ENCODE results near the gene CDHR2.
"Not testable (repeated sequence)": the region's sequence is repeated elsewhere in the genome, so short reads cannot be mapped to it uniquely, and the experiment has no call there.

CDHR2 gene

DNA sequence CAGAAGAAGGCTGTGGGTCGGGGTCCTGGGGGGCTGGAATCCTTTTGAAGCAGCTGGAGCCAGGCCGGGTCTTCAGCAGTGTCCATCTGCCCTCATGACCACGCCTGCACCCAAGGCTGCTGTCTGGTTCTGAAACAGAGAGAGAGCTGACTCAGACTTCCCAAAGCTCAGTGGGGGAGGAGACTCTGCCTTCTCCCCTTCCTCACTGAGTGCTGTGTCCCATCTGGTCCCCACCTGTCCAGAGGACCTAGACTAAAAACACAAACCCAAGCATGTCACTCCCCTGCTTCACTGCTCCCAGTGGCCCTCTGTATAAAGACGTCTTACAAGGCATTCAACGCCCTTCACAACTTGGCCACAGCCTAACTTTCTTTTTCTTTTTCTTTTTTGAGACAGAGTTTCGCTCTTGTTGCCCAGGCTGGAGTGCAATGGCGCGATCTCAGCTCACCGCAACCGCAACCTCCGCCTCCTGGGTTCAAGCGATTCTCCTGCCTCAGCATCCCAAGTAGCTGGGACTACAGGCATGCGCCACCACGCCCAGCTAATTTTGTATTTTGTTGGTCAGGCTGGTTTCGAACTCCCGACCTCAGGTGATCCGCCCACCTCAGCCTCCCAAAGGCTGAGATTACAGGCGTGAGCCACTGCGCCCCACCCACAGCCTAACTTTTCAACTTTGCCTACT lies 50.7 kb downstream of the CDHR2 start:
- DNase-seq = not testable (repeated sequence)

DNA sequence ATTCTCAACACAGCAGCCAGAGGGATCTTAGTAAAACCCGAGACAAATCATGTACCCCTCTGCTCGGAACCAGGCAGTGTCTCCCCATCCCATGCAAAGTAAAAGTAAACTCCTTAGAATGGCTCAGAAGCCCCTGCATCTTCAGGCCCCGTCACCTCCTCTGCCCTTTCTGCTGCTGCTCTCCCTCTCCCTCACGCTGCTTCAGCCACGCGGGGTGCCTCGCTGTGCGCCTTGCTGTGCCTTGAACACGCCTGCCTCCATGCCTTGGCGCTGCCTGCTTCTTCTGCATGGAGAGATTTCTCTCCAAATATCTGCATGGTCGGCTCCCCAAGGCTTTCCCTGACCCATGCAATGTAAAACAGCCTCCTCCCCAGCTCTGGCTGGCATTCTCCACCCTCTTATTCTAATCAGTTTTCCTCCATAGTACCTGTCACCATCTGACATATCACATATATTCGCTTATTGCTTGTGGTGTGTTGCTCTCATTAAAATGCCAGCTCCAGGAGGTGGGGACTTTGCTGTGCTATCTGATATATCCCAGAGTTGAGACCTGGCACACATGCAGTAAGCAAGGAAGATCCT lies 52.9 kb downstream of the CDHR2 start:
- DNase-seq = no peak

DNA sequence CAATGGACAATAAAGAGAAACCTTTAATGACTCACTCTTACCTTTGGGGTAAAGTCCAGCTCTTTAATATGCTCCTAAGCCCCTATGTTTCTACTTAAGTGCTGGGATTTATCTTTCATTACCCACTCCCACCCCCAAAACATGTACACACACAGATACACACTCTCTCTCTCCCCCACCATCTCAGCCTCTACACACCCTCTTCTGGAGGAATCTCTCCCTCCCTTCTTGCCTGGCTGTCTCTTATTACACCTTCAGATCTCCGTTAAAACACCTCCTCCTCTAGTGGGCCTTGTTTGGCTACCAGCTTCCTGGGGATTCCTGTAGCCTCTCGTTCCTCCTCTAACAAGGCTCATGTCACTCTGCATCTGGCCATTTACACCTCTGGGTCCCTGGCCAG lies 53.9 kb downstream of the CDHR2 start:
- DNase-seq = no peak

DNA sequence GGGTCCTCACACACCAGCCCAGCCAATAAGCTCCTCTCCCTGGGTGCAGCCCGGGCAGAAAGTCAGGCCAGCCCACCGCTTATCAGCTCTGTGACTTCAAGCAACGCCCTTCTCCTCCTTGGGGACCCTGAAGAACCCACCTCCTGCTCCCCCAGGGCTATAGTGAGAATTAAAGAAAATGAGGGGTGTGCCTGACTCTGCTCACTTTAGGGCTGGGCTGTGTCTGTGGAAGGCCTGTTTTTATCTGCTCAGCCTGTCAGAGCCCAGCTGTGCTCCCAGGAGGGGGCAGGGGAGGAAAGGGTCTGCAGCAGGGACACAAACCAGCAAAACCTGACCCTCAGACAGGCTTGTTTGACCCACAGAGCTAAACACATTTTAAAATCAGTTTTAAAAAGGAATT lies 56.9 kb downstream of the CDHR2 start:
- no peak for DNase-seq

DNA sequence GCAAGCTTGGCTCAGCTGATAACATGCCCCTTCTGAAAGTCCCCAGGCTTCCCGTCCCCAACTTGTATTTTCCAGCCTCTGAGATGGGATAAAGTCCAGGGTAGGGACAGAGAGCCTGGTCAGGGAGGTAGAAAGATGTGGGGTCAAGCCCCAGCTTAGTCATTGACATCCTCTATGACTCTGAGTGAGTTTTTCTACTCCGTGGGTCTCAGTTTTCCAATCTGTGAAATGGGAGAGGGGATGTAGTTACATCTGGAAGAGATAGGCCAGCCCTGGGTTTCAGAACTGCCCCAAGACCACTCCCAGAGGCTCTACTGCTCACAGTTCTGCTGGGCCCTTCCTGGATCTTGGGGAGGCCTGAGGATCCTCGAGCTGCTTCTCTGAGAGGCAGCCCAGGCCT lies 57.7 kb downstream of the CDHR2 start:
- DNase-seq = no peak

DNA sequence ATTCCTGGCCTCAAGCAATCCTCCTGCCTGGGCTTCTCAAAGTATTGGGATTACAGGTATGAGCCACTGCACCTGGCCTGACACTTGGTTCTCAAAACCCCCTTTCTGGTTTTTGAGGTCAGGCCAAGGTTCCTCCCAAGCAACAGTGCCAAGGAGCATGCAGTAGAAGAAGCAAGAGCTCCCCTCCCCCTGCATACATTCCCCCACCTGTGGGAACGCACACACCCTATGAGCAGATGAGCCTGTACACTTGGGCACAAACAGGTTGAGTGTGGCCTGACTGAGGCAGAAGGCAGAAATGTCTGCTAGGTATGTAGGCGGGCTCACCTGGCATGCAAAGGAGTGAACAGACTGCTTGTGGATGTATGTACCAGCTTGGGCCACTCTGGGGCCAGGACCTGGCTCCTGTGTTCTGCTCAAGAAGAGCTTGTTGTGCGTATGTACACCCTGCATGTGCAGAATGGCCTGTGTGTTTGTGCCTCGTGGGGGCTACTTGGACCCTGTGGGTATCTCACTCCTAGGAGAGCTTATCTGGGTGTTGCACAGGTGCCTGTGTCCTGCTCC lies 59.1 kb downstream of the CDHR2 start:
- DNase-seq = no peak

DNA sequence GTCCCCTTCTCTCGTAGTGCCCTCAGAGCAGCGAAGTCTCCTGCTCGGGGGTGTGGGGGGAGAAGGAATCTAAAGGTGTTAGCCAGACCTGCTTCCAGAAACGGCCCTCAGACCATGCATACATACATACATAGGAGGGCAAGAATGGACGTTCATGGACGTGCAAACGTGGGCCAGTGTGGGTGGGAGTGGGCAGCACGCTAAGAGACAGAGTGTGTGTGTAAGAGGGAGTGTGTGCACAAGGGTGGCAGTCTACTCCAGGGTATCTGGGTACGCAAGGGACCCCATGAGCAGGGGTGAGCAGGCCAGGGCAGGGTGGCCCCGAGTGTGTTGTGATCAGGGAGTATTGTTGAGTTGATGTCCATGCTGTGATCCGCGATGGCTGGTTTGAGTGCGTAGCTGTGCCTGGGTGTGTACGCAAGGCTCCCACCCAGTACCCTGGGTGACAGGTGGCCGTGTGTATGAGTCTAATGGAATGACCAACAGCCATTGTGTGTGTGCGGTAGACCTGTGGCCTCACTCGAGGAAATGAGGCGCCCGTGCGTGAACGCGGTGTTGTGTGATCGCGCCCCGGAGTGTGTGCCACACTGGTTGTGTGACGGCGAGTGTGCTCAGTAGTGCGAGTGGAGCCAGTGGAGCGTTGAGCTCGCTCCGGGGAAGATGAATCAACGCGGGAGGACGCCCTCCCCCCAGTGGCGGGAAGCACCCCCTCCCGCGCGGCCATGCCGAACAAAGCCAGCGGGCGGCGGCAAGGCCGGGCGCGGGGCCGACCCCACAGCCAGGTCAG lies 60.0 kb downstream of the CDHR2 start:
- DNase-seq = no peak

DNA sequence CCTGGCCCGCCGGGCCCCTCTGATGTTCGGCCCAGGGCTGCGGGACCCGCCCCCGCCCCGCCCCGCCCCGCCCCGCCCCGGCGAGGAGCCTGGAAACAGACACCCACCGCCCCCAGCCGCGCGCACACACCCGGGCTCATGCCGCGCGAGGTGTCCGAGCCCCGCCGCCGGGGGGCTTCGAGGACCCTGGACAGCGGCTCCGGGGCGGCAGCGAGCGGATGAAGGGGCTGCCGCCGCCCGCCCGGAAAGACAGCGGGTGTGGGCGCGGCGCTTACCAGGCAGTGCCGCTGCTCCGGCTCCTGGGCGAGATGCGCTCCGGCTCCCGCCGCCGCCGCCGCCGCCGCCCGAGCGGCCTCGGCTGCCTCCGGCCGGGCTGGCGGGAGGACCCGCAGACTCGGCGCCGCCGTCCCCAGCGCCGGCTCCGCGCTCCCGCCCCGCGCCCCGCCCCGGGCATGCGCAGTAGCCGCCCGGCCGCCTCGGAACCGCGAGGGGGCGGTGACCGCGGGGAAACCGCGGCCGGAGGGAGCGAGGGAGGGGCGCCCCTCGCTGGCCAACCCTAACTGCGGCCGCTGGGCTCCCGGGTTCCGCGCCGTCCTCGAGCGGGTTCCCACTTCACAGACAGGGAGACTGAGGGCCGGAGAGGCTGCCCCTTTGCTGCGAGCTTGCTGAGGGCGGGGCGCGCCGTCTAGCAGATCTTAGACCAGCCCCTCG lies 60.7 kb downstream of the CDHR2 start, which contains the start of gene GPRIN1:
TSS of gene GPRIN1 (minus strand) at position 433 of the 711 bp plus-strand sequence. CDS start 10,322 bp downstream, outside the sequence.
- DNase-seq = peak; percentile 28

DNA sequence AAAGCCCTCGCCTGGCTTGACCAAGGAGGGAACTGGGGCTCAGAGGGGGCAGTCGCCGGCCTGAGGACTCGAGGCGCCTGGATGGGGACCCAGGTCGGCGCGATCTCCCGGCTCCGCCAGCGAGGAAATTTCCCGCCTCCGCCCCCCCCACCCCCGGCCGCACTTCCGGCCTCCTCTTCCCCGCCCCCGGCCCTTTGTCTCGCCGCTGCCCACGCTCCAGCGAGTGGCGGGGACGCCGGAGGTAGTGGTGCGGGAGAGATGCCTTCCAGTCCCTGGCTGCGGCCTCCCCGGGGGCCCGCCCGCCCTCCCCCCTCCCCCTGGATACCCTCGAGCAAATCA lies 61.3 kb downstream of the CDHR2 start:
- no peak for DNase-seq

DNA sequence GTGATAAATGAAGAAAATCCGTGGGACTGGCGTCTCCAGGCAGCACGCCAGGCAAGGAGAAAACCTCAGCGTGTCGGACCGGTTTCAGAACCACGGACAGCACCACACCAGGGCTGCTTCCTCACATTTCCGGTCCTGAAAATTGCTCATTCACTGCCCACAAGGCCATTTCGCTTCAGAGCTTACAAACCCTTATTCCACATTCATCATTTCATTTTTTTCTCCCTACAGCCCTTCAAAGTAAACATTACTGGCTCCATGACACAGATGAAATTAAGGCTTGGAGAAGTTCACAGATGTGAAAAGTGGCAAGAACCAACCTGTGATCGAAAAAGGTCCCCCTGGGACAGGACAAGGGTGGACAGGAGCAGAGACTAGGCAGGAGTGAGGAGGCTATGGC lies 62.3 kb downstream of the CDHR2 start:
- DNase-seq = no peak

DNA sequence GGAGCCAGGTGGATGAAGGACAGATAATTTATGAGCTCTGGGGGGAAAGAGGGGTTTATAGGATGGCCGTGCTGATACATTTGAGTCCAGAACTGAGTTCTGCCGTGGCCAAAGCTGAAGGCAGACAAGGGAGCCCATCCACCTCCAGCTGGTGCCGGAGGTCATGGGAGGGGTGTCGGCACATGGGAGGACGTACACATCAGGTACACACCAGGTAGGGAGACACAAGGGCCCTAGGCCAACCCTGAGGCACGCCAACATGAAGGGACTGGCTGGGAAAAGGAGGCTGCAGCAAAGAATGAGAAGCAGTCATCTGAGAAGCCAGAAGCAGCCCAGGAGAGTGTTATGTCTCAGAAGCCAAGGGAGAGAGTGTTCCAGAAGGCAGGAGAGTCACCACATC lies 62.9 kb downstream of the CDHR2 start:
- no peak for DNase-seq

DNA sequence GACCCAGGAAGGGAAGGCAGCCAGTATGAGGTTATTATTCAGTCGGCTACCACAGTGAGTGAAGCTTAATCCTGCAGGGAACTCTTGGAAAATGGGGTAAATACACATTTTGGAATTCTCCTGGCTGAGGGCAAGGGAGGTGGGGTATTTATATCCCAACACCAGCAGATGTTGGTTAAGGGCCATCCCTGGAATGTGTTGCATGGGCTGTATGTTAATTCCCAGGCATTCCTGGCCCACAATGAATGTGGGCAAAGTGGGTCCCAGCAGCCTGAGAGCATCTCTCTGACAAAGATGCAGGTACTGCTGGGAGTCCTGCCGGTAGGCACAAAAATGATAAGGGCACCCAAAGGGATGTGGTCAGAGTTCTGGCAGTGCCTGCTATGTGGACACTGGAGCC lies 63.7 kb downstream of the CDHR2 start:
- DNase-seq = no peak

DNA sequence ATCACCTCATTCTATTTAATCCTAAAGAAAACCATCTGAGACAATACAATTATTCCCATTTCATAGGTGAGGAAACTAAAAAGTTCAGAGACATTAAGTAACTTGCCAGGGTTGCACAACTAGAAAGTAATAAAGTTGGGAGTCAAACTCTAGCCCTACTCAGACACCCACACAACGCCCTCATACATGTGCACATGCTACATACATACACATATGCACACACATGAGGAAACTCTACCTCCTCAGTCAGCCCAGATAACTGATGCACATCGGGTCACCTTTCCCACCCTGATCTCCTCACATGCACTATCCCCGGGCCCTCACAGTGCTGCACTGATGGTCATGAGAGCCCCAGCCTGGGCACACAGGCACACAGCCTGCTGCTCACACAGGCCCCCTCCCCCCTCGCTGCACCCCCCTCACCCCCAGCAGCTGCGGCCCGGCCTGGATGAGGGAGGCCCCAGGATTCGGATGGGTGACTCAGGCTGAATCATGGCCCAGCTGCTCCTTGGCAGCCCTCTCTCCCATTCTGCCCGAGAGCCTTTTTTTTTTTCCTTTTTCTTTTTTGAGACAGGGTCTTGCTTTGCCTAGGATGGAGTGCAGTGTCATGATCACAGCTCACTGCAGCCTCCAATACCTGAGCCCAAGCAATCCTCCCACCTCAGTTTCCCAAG lies 65.8 kb downstream of the CDHR2 start:
- no peak for DNase-seq

DNA sequence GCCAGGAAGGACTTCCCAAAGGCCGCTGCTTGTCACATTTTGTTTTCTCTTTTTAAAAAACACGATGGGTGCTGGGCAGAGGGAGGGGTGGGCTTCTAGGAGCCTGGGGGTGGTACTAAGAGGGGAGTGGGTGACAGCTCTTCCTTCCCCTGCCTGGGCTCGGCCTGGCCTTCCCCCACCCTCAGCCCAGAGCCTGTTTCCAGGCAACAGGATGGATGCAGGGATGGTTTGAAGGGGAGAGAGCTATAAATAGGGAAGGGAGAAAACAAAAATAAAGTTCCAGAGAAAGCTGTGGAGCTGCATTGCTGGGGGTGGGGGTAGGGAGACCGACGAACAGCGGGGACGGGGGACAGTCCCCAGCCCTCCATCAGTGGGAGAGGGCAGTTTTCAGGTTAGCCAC lies 67.4 kb downstream of the CDHR2 start:
- DNase-seq = no peak

DNA sequence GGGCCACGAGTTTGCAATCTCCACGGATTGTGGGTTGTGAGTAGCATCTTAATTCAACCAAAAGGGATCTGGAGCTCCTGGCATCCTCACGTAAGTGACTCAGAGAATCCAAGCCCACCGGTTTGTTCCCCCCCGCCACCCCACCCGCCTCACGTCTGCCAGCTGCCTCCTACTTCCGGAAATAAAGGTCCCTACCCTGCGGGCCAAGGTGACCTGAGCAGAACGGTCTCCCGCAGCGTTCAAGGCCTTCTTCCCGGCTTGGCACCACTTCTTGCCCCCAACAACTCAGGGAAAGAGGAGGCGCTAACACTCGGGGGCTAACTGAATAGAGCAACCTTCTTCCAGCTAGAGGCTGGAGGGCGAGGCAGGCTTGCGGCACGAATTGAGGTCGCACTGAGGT lies 69.6 kb downstream of the CDHR2 start:
- DNase-seq = no peak

DNA sequence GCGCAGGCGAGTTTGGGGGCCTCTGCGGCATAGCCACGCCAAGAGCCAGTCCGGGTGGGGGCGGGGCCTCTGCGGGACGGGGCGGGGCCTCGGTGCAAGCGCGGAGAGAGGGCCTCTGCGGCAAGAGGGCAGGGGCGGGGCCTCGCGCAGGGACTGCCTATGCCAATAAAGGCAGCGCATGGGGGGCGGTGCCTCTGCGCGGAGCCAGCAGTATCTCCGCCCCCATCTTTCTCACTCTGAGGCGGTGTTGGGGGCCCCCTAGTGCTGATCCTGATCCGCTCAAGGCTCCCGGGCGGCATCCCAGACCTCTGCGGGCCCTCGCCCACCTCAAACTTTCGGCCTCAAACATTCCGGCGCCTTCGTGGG lies 70.0 kb downstream of the CDHR2 start:
- DNase-seq = no peak

DNA sequence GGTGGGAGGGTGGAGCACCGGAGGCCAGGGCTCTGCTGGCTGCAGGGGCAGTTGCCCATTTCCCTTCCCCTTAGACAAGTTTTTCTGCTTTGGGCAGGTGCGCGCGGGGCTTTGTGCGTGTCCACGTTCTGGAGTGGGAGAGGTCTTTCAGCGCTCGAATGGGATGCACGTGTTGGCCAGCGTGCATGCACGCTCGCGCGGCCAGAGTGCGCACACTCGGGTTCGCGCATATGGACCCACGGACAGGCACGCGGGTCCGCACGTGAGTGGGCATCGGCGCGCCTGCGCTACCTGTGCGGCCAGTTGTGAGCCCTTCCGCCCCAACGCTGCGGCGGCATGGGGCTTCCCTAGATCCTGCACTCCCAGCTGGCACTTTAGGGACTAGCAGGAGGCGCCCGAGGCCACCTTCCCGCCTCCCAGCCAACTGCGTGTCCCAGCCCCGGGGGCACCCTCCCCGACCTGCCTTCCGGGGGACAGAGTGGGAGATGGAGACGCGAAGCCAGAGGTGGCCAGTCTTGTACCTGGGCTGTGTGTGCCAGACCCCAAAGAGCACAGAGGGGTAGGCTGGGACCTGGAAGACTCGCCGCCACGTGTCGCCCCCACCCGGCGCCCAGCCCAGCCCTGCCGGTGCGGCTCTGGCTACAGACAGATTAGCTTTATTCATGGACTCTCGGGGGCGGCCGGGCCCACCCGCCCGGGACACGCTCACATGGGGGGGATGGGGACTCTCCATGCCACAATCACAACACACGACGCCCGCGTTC lies 70.6 kb downstream of the CDHR2 start:
- DNase-seq = no peak

DNA sequence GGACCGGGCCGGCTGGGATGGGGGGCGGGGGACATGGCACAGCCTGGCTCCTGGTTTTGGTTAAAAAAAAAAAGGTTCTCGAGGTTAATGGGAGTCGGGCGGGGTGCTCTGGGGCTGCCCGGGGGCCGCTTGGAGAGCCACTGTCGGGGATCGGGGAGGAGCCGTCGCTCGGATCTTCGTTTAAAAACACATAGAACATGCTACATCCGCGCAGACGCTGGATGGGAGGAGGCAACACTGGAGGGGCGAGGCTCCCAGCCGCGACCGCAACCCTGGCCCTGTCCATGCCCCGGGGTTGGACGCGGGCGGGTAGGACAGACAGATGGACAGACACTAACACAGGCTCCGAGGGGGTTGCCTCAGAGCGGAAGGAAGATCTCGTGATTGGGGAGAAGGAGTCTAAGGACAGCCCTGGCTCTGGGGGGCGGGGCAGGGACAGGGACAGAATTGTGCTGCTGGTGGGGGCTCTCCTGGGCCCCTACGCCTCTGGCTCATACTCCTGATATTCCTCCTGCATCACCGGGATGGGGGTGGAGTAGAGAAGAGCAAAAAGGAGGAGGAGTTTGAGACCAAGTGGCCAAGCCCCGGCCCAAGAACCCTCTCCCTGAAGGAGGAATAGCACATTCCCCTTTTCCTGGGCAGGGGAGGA lies 71.3 kb downstream of the CDHR2 start:
- no peak for DNase-seq

DNA sequence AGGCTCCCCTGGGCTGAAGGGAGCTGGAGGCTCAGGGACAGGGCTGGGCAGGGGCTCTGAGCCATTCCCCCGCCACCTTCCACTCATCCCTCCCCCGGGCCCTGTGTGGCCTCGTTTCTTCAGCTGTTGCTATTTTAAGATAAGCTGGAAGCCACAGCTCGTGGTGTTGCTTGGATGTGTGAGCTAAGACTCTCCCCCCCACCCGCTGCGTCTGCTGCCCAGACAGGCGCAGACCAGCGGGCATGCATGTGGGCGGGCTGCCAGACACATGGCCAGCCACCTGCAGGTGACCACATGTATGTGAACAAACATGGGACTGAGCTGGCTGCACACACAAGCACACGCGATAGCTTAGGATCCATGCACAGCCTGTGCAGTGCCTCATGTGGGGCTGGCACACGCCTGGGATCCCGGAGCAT lies 72.5 kb downstream of the CDHR2 start:
- DNase-seq = no peak

DNA sequence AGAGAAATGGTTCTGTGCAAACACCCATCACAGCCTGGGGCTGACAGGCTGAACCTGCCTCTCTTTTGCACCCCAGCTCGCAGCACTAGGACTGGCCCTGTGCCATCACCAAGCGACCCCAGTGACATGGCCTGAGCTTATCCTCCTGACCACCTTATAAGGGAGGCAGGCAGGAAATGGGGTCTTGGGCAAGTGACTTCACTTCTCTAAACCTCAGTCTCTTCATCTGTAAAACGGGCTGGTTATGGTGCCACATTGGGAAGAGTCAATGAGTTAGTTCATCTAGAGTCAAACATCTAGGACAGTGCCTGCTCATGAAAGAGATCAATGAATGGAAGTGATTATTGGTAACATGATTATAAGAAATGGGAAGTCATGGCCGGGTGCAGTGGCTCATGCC lies 75.0 kb downstream of the CDHR2 start:
- DNase-seq = no peak

DNA sequence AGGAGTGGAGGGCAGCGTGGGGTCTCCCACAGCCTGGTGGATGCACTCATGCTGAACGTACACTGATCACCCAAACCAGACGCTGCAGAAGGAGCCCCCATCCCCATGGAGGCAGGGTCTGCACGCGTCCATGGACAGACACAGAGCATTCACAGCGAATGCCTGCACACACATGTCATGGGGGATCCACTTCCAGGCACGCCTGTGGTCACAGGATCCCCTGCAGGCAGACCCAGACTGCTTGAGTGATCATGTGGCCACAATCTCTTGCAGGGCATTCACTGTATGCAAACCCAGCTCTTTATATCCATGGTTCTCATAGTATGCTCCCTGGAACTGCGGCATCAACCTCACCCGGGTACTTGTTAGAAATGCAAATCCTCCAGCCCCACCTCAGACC lies 75.8 kb downstream of the CDHR2 start:
- DNase-seq = no peak

DNA sequence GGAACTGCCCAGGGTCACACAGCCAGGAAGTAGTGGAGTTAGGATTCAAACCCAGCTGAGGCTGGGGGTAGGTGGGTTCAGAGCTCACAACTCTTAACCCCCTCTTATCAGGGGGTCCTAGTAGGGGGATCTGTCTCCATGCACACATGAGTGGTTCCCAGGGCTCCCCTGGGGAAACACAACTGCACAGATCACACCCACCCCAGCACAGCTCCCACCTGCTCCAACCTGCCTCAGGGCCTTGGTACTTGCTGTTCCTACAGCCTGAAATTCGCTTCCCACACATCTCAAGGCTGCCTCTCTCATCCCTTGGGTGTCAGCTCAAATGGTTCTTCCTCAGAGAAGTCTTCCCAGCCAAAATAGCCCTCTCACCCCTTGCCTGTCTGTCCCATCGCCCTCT lies 76.4 kb downstream of the CDHR2 start:
- no peak for DNase-seq
